WTC11 (cell line): ENCODE results near the gene PPP6R1. TPM values are rescaled to one million over a fixed set of nuclear protein-coding genes. Genes with fewer than 3 reads are reported as not detected.

Experiments
- ATAC-seq: fragments of 200-7000 bp; cut with Tn5 transposase; 2 replicates; pipeline ENCODE4 v1.10.0; 2021; ENCODE audit warnings: mild to moderate bottlenecking, moderate library complexity
- CTCF ChIA-PET: fragments of 300-600 bp; sonication (Branson Sonifier 250); formaldehyde crosslinking; loops from one replicate; lab custom pipeline; 2021; ENCODE audit warnings: antibody characterized with exemption; lab: Charles Lee
- POLR2A ChIA-PET: fragments of 350-600 bp; sonication (Branson Sonifier 250); formaldehyde crosslinking; loops from one replicate; lab custom pipeline; 2021; ENCODE audit warnings: antibody characterized with exemption; lab: Charles Lee
- DNase-seq: peaks from one replicate; pipeline ENCODE4 v3.0.0; 2021; ENCODE audit warnings: low spot score
- H3K27ac Mint-ChIP-seq: 2 replicates; pipeline ENCODE4 v1.8.0; 2021; ENCODE audit warnings: mixed read lengths
- H3K27me3 Mint-ChIP-seq: 2 replicates; pipeline ENCODE4 v1.8.0; 2021; ENCODE audit warnings: low read depth, mild to moderate bottlenecking, moderate library complexity, mixed read lengths
- H3K36me3 Mint-ChIP-seq: 2 replicates; pipeline ENCODE4 v1.8.0; 2021; ENCODE audit warnings: mixed read lengths
- H3K4me1 Mint-ChIP-seq: 2 replicates; pipeline ENCODE4 v1.8.0; 2022; ENCODE audit warnings: mixed read lengths
- H3K4me3 Mint-ChIP-seq: 2 replicates; pipeline ENCODE4 v1.8.0; 2021; ENCODE audit warnings: mild to moderate bottlenecking, moderate library complexity, mixed read lengths
- H3K9me3 Mint-ChIP-seq: 2 replicates; pipeline ENCODE4 v1.8.0; 2021; ENCODE audit warnings: mixed read lengths
- ETV6 ChIP-seq: sonication (generic); formaldehyde crosslinking; IDR thresholded peaks from 2 replicates; pipeline ENCODE4 v1.8.1; 2022; ENCODE audit warnings: mild to moderate bottlenecking, missing genetic modification reagents
- HMGA2 ChIP-seq: fragments of 250-450 bp; sonication (Bioruptor Pico); IDR thresholded peaks from 2 replicates; pipeline ENCODE4 v1.4.0; 2021; ENCODE audit warnings: mild to moderate bottlenecking, moderate library complexity
- NFATC4 ChIP-seq: fragments of 250-450 bp; sonication (Bioruptor Pico); IDR thresholded peaks from 2 replicates; pipeline ENCODE4 v1.9.0; 2021; ENCODE audit warnings: mild to moderate bottlenecking
- NFE2L1 ChIP-seq: sonication (generic); formaldehyde crosslinking; IDR thresholded peaks from 2 replicates; pipeline ENCODE4 v1.8.1; 2023; ENCODE audit warnings: missing genetic modification reagents
- TCF7 ChIP-seq: sonication (generic); formaldehyde crosslinking; IDR thresholded peaks from 2 replicates; pipeline ENCODE4 v1.8.0; 2022; ENCODE audit warnings: mild to moderate bottlenecking, low read depth, missing genetic modification reagents, moderate library complexity
- ZNF416 ChIP-seq: fragments of 250-450 bp; sonication (Bioruptor Pico); IDR thresholded peaks from 2 replicates; pipeline ENCODE4 v1.9.0; 2021; ENCODE audit warnings: mild to moderate bottlenecking, inconsistent platforms
- total RNA-seq: library from RNA; stranded (reverse); gene quantifications from 3 replicates; pipeline ENCODE4 v1.2.3, GENCODE V29; 2021
- TF ChIP-seq, protein P1 (sequence below): fragments of 250-450 bp; sonication (Bioruptor Pico); IDR thresholded peaks from 2 replicates; pipeline ENCODE4 v2.1.2; 2022; ENCODE audit warnings: mild to moderate bottlenecking, moderate library complexity
- TF ChIP-seq, protein P2 (sequence below): sonication (generic); formaldehyde crosslinking; IDR thresholded peaks from 2 replicates; pipeline ENCODE4 v1.8.1; 2022; ENCODE audit warnings: missing genetic modification reagents, borderline replicate concordance
- TF ChIP-seq, protein P3 (sequence below): sonication (generic); formaldehyde crosslinking; IDR thresholded peaks from 2 replicates; pipeline ENCODE4 v1.8.0; 2022; ENCODE audit warnings: mild to moderate bottlenecking, missing genetic modification reagents
- TF ChIP-seq, protein P4 (sequence below): sonication (generic); formaldehyde crosslinking; IDR thresholded peaks from 2 replicates; pipeline ENCODE4 v1.8.1; 2022; ENCODE audit warnings: low read depth, missing genetic modification reagents, borderline replicate concordance
- TF ChIP-seq, protein P5 (sequence below): fragments of 200-600 bp; IDR thresholded peaks from 2 replicates; pipeline ENCODE4 v1.8.0; 2022; ENCODE audit warnings: antibody characterized with exemption

The PPP6R1 gene
- total RNA-seq, 1 experiment from 2014 or later = 91.8 TPM

DNA sequence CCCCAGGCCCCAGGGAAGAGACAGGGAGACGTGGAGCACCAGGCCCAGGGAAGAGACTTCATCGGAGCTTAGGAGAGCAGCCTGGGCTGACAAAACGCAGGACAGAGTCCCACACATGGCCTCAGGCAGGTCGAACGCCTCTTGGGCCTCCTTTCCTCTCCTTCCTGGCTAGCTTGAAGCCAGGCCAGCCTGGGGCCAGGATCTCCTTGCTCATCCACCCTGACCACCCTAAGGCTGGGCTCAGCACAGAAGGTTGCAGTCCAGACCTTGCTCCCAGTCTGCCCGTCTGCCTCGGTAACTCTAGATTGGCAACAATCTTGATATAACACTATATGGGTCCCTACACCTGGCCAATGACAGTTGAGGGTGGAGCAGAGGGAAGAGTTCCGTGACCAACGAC lies 10.1 kb downstream of the PPP6R1 start:
- CTCF ChIA-PET = interaction anchor here (1.0 to 1.5 kb wide), 2 partner anchors 102 to 108 kb away, joined by 3 to 4 read pairs; no protein-coding TSS in a partner anchor
- ATAC-seq = no peak
- no peak for TF ChIP-seq ZNF416 (CRISPR knock-in tag)
- Mint-ChIP-seq H3K36me3 (peaks cover 19% of the 10 kb centered on the region), H3K4me3 (no peak overlapping the region), H3K9me3 (no peaks in the 10 kb centered on the region), H3K4me1 (peaks cover 4% of the 10 kb centered on the region), H3K27ac (peak overlapping the region; percentile 4; the same call in 1 of the 2 replicates), H3K27me3 (no peaks in the 10 kb centered on the region)
- POLR2A ChIA-PET = no interaction called here
- no peak for DNase-seq

DNA sequence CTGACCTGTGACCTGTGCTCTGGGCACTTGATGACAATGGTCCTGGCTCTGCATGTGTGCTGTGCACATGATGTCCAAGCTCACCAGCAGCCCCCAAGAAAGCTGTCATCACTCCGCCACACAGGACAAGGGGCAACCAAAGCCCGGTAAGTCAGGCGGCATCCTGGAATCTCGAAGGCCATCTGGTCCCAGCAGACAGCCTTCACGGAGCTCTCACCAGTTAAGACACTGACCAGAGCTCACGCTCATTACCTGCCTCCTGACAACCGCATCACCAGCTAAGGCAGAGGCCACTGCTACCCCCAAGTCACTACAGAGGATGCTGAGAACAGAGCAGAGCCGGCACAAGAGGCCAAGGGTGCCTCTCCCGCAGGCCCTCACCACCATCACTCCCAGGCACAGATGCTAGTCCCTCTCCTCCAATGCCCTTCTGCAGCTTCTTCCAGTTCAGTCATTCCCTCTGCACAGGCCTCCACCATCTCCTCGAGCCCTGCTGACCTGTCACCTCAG lies 10.6 kb downstream of the PPP6R1 start:
- TF ChIP-seq, protein P1, sequence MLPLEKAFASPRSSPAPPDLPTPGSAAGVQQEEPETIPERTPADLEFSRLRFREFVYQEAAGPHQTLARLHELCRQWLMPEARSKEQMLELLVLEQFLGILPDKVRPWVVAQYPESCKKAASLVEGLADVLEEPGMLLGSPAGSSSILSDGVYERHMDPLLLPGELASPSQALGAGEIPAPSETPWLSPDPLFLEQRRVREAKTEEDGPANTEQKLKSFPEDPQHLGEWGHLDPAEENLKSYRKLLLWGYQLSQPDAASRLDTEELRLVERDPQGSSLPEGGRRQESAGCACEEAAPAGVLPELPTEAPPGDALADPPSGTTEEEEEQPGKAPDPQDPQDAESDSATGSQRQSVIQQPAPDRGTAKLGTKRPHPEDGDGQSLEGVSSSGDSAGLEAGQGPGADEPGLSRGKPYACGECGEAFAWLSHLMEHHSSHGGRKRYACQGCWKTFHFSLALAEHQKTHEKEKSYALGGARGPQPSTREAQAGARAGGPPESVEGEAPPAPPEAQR (CRISPR knock-in tag) = no peak
- TF ChIP-seq HMGA2 (CRISPR knock-in tag) (no peak), NFATC4 (CRISPR knock-in tag) (no peak)
- TF ChIP-seq, protein P2, sequence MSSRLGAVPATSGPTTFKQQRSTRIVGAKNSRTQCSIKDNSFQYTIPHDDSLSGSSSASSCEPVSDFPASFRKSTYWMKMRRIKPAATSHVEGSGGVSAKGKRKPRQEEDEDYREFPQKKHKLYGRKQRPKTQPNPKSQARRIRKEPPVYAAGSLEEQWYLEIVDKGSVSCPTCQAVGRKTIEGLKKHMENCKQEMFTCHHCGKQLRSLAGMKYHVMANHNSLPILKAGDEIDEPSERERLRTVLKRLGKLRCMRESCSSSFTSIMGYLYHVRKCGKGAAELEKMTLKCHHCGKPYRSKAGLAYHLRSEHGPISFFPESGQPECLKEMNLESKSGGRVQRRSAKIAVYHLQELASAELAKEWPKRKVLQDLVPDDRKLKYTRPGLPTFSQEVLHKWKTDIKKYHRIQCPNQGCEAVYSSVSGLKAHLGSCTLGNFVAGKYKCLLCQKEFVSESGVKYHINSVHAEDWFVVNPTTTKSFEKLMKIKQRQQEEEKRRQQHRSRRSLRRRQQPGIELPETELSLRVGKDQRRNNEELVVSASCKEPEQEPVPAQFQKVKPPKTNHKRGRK (CRISPR knock-in tag) = no peak
- 0 out of 2 replicates have a peak overlapping the region, but pooled peaks have one; percentile 14 for H3K27ac Mint-ChIP-seq
- CTCF ChIA-PET = interaction anchor here (1.0 to 1.5 kb wide), 4 partner anchors 21 to 107 kb away, joined by 3 to 4 read pairs (median 4); partner anchors contain the start of gene DNAAF3
- H3K4me1 Mint-ChIP-seq = no peaks in the 10 kb centered on the region; the same call in 1 of the 2 replicates
- POLR2A ChIA-PET = no interaction called here
- DNase-seq (no peak), ATAC-seq (no peak)
- no peaks in the 10 kb centered on the region for H3K9me3 Mint-ChIP-seq
- peaks cover 24% of the 10 kb centered on the region for H3K36me3 Mint-ChIP-seq
- no peaks in the 10 kb centered on the region for H3K27me3 Mint-ChIP-seq
- H3K4me3 Mint-ChIP-seq = no peak overlapping the region

DNA sequence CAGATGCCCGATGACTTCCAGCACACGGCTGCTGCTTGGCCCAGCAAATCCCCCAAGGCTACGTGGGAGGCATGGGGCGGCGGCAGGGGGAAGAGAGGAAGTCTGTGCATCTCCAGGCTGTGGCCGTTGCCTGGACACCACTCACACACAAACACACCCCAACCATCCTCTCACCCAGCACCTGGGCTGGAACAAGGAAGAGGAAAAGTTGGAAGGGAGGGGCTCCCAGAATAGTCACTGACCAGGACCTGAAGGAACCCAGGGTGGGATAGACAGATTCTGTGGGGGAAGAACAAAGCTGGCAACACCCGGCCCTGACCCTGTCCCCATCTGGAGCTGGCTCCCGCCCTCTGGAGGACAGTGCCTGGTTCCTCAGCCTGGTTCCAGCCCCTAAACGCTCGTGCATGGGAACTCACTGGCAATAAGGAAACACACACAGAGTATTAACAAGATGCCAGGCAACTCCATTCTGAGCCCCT lies 11.2 kb downstream of the PPP6R1 start:
- no peaks in the 10 kb centered on the region for H3K9me3 Mint-ChIP-seq
- TF ChIP-seq ETV6 (CRISPR knock-in tag) (no peak), NFE2L1 (no peak), TCF7 (CRISPR knock-in tag) (no peak)
- TF ChIP-seq, protein P3, sequence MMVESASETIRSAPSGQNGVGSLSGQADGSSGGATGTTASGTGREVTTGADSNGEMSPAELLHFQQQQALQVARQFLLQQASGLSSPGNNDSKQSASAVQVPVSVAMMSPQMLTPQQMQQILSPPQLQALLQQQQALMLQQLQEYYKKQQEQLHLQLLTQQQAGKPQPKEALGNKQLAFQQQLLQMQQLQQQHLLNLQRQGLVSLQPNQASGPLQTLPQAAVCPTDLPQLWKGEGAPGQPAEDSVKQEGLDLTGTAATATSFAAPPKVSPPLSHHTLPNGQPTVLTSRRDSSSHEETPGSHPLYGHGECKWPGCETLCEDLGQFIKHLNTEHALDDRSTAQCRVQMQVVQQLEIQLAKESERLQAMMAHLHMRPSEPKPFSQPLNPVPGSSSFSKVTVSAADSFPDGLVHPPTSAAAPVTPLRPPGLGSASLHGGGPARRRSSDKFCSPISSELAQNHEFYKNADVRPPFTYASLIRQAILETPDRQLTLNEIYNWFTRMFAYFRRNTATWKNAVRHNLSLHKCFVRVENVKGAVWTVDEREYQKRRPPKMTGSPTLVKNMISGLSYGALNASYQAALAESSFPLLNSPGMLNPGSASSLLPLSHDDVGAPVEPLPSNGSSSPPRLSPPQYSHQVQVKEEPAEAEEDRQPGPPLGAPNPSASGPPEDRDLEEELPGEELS (CRISPR knock-in tag) = no peak
- TF ChIP-seq, protein P4, sequence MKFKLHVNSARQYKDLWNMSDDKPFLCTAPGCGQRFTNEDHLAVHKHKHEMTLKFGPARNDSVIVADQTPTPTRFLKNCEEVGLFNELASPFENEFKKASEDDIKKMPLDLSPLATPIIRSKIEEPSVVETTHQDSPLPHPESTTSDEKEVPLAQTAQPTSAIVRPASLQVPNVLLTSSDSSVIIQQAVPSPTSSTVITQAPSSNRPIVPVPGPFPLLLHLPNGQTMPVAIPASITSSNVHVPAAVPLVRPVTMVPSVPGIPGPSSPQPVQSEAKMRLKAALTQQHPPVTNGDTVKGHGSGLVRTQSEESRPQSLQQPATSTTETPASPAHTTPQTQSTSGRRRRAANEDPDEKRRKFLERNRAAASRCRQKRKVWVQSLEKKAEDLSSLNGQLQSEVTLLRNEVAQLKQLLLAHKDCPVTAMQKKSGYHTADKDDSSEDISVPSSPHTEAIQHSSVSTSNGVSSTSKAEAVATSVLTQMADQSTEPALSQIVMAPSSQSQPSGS (CRISPR knock-in tag) = no peak
- TF ChIP-seq, protein P5, sequence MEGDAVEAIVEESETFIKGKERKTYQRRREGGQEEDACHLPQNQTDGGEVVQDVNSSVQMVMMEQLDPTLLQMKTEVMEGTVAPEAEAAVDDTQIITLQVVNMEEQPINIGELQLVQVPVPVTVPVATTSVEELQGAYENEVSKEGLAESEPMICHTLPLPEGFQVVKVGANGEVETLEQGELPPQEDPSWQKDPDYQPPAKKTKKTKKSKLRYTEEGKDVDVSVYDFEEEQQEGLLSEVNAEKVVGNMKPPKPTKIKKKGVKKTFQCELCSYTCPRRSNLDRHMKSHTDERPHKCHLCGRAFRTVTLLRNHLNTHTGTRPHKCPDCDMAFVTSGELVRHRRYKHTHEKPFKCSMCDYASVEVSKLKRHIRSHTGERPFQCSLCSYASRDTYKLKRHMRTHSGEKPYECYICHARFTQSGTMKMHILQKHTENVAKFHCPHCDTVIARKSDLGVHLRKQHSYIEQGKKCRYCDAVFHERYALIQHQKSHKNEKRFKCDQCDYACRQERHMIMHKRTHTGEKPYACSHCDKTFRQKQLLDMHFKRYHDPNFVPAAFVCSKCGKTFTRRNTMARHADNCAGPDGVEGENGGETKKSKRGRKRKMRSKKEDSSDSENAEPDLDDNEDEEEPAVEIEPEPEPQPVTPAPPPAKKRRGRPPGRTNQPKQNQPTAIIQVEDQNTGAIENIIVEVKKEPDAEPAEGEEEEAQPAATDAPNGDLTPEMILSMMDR = no peak
- TF ChIP-seq, all 79 proteins: peak for 0
- CTCF ChIA-PET = interaction anchor here (1.0 to 1.5 kb wide), 3 partner anchors 20 to 107 kb away, joined by 3 to 4 read pairs (median 4); partner anchors contain the start of gene DNAAF3
- POLR2A ChIA-PET = no interaction called here
- Mint-ChIP-seq H3K36me3 (peaks cover 26% of the 10 kb centered on the region), H3K4me3 (no peak overlapping the region), H3K27ac (0 out of 2 replicates have a peak overlapping the region, but pooled peaks have one; percentile 14), H3K27me3 (no peaks in the 10 kb centered on the region), H3K4me1 (no peaks in the 10 kb centered on the region)
- ATAC-seq (peak; percentile 51), DNase-seq (no peak)
